H54 (cell line): ENCODE data around the gene PTOV1.

ENCODE experiments used
- DNase-seq: peaks from one replicate; pipeline ENCODE4 v3.0.0; 2011; ENCODE audit warnings: low spot score, mixed read lengths; ENCODE audit not compliant: insufficient read length
- FAIRE-seq: peaks from 3 replicates; lab custom pipeline; 2011; peaks lifted over from hg19 to GRCh38; lab: Jason Lieb, UNC
- POLR2A ChIP-seq: IDR thresholded peaks from 2 replicates; pipeline ENCODE4 v1.6.1; 2011; ENCODE audit warnings: low read depth, mild to moderate bottlenecking, low read length

PTOV1 gene

DNA sequence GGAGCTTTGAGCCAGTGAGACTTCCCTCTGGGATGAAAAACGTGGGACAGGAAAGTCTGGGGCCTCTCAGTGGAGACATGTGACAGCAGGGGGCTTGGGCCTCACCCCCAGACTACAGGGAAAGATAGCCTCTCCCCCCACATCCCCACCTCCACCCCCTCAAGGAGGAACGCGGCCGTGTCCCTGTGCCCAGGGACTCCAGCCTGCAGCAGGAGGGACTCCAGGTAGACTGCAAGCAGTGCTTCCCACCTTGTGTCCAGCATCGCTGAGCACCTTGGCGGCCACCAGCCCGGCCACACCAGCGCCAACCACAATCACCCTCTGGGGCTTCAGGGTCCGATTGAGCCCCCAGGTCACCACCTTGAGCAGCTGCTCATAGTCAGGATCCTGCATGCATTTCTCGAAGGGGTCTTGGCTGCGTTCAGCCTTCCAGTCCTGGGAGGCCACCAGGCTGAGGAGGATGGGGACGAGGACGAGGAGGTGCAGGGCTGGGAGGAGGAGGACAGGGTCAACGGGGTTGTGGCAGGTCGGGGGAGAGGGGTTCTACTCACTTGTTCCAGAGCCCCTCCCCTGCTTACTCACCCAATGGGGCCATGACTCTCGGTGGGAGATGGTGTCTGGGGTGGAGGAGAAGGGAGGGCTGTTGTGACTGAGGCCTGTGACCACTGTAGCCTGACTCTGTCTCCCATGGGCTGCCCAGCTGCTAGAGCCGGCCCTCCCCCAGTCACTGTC lies 44.8 kb downstream of the PTOV1 start:
- no peak for DNase-seq
- 0 out of 2 replicates have a peak, but pooled peaks have one; percentile 9 for TF ChIP-seq POLR2A
- FAIRE-seq = no peak

DNA sequence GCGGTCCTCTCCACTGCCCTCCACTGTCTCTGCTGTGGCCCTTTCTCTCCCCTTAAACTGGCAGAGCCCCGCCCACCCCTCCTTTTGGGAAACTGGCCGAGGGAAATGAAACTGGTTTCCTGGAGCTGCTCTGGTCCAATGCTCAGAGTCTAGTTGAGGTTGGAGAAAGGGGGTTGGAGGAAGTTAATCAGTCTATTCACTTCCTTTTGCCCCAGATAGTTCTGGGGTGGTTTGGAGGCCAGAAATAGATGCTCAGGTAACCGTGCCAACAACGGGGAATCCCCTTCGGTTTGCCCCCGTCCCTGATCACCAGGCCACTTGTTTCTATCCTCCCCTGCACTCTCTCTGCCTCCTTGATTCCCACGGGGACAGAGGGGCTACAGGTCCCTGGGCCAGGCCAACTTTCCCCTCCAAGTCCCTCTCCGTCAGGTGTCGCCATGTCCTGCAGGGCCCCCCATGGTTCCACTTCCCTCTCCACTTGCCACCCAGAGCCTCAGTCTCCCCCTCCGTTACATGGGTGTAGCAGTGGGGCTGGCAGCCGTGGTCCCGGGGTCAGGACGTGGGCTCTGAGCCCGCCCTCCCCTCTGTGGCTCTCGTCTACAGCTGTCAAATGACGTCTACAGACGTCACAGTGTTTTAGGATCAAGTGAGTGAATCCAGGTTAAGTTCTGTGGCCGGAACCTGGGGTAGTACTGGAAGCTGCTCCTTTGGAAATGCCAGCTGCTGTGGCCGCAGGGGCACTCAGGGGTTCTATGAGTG lies 46.1 kb downstream of the PTOV1 start, which contains the start of gene IL4I1:
IL4I1 (minus strand) TSS at position 25 of the 759 bp plus-strand sequence. CDS start 727 bp downstream, outside the sequence.
- TF ChIP-seq POLR2A = no peak
- FAIRE-seq = no peak
- peak; percentile 63 for DNase-seq

DNA sequence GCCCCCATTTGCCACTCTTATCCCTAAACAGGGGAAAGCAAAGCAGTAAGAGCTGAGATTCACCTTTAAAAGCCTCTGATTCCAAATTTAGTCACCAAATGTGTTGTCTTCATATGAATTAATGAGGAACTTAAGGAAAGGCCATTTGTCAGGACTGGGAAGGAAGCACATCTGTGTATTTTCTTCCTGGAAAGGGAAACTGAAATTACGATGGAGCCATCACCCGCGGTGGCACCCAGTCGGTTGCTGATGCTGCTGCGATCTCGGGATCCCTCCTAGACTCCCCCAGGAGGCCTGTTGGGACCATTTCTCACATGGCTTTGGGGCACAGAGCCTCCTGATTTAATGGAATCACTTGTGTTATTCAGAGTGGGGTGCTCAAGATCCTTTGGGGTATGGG lies 53.2 kb downstream of the PTOV1 start:
- no peak for TF ChIP-seq POLR2A
- no peak for DNase-seq
- no peak for FAIRE-seq

DNA sequence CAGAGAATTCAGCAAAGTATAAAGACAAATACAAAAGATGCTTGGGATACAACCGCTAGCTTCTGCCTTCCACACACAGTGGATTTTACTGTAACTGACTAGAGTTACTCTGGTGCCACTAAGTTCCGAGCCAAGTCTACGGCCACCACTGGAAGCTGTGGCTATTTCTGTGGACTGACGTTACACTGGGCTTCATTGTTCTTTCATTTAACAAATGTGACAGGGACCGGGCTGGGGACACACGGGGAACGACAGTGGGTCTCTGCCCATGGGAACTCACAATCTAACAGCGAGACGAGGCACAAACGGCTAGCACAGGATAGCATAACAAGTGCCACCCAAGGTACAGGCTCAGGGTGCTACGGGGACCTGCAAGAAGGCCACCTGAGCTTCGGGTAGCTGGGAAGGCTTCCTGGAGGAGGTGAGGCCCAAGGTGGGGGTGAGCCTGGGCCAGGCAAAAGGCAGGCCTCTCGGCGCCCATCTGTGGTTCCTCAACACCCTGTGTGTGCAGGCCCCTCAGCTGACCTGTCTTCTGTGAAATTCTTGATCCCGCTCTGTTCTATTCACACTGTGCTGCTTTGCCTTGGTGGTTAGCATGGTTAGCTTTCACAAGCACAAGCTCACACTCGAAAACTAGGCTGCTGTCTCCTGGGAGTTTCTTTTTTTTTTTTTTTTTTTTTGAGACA lies 56.1 kb downstream of the PTOV1 start:
- TF ChIP-seq POLR2A = no peak
- no peak for FAIRE-seq
- DNase-seq = no peak

DNA sequence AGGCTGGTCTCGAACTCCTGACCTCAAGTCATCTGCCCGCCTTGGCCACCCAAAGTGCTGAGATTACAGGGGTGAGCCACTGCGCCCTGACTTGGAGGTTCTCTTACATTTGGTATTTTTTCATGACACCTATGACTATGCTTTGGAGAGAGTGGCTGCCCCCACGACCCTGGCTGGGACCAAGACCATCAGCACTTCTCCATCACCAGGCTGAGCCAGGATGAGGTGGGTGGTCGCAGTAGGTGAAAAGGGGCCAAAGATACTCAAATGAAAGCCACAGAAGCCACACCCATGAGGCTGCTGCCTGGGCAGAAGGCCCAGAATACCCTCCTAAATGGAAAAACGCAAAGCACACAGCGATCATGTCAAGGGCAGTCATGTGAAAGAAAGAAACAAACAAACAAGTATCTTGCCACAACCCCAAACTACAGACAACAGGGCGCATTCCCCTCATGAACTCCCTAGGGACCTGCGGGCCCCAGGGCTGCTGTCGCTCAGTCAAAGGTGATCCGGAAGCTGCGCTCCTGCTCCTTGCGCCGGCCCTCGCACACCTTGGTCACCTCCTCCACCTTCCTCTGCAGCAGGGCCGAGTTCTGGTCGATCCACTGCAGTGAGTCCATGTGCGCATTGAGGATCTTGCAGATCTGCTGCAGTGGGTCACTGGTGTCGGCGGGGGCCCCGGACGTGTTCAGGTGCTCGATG lies 56.9 kb downstream of the PTOV1 start:
- no peak for TF ChIP-seq POLR2A
- no peak for FAIRE-seq
- DNase-seq = no peak

DNA sequence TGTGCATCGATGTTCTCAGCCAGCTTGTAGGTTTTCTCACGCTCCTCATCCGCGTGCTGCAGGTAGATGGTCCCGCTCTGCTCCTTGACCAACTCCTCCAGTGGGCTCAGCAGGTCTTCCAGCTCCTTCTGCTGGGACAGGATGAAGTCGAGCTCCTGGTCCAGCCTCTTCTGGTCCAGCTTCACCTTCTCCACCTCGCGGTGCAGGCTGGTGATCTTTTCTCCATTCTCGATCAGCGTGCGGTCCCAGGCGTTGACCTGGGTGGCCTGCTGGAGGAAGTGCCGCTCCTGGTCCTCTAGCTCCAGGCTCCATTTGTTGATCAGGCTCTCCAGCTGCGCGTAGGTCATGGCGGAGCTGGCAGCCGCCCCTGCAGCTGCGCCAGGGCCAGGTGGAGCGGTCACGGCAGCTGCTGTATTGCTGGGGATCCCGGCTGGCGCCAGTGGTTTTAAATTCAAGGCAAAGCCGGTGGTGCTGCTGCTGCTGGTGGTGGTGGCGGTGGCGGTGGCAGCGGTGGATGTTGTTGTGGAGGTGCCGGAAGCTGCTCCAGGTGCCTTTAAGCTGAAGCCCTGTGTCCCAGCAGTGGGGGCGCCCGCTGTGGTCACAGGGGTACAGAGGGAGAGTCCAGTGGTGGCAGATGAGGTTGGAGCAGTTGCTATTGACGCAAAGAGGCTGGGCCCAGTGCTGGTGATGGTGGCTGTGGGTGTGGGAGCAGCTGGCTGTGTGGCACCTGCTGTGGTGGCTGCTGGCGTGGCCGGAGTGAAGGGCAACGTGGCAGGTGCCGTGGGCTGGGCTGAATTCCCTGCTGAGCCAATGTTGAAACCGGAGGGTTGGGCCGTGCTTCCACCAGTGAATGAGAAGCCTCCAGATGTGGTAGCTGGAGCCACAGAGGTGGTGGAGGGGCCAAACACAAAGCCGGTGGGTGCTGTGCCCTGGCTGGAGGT lies 57.8 kb downstream of the PTOV1 start:
- TF ChIP-seq POLR2A = no peak
- FAIRE-seq = no peak

DNA sequence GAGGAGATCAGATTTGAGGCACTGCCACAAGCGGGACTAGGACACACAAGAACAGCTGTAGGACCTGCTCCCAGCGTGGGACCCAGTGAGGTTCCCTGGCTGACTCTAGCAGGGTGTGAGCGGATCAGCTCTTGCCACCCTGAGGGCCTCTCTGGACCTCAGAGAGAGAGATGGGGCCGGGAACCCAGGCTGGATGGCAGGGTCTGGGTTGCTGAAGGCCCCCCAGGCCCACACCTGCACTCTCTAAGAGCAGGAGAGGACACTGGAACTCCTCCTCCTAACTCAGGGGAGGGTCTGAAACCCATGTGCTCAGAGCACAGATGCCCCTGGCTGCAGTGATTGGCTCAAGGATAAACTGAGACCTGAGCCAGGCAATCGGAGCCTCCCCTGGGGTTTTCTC lies 59.2 kb downstream of the PTOV1 start:
- DNase-seq (no peak), FAIRE-seq (no peak)
- TF ChIP-seq POLR2A = no peak

More for the DNA sequence above, 57.8 kb downstream of the PTOV1 start:
- no peak for DNase-seq
